Fibroblast of pulmonary artery (primary cell): ENCODE data around the gene TP53TG5.

Experiments used
- DNase-seq: peaks from one replicate; pipeline ENCODE4 v3.0.0-alpha.2; 2010; ENCODE audit warnings: low read depth
- H3K4me3 ChIP-seq: replicated peaks from 2 replicates; pipeline ENCODE4 v1.5.1; 2011; ENCODE audit warnings: low read depth, mild to moderate bottlenecking, control low read depth, low read length, moderate library complexity
- TF ChIP-seq, protein P1 (sequence below): IDR thresholded peaks from 2 replicates; pipeline ENCODE4 v1.5.1; 2011; ENCODE audit warnings: mild to moderate bottlenecking, control low read depth, low read length, inconsistent platforms; ENCODE audit errors: missing control alignments

TP53TG5 gene

DNA sequence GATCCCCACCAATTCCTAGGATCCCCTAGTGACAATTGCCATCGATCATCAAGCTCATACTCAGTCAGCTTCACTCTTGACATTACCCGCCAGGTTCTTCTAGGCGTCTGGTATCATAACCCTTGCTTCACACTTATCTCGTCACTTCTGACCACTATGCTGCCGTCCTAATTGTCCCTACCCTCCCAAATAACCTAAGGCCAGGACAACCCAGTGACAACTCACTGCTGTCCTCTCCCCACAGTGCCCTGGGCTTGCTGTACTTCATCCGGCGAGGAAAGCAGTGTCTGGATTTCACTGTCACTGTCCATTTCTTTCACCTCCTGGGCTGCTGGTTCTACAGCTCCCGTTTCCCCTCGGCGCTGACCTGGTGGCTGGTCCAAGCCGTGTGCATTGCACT lies 11.5 kb downstream of the TP53TG5 start:
- no peak for DNase-seq
- H3K4me3 ChIP-seq, result no peak overlapping the region
- TF ChIP-seq, protein P1, sequence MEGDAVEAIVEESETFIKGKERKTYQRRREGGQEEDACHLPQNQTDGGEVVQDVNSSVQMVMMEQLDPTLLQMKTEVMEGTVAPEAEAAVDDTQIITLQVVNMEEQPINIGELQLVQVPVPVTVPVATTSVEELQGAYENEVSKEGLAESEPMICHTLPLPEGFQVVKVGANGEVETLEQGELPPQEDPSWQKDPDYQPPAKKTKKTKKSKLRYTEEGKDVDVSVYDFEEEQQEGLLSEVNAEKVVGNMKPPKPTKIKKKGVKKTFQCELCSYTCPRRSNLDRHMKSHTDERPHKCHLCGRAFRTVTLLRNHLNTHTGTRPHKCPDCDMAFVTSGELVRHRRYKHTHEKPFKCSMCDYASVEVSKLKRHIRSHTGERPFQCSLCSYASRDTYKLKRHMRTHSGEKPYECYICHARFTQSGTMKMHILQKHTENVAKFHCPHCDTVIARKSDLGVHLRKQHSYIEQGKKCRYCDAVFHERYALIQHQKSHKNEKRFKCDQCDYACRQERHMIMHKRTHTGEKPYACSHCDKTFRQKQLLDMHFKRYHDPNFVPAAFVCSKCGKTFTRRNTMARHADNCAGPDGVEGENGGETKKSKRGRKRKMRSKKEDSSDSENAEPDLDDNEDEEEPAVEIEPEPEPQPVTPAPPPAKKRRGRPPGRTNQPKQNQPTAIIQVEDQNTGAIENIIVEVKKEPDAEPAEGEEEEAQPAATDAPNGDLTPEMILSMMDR, result no peak

- H3K4me3 ChIP-seq, result no peak overlapping the region
- no peak for DNase-seq
- TF ChIP-seq, protein P1, result no peak
These were observed 11.9 kb downstream of the TP53TG5 start for GRCh38 chr20:45366192-45366591.

- no peak overlapping the region for H3K4me3 ChIP-seq
- TF ChIP-seq, protein P1, result no peak
- no peak for DNase-seq
These were observed 12.6 kb downstream of the TP53TG5 start for GRCh38 chr20:45365444-45365970.

DNA sequence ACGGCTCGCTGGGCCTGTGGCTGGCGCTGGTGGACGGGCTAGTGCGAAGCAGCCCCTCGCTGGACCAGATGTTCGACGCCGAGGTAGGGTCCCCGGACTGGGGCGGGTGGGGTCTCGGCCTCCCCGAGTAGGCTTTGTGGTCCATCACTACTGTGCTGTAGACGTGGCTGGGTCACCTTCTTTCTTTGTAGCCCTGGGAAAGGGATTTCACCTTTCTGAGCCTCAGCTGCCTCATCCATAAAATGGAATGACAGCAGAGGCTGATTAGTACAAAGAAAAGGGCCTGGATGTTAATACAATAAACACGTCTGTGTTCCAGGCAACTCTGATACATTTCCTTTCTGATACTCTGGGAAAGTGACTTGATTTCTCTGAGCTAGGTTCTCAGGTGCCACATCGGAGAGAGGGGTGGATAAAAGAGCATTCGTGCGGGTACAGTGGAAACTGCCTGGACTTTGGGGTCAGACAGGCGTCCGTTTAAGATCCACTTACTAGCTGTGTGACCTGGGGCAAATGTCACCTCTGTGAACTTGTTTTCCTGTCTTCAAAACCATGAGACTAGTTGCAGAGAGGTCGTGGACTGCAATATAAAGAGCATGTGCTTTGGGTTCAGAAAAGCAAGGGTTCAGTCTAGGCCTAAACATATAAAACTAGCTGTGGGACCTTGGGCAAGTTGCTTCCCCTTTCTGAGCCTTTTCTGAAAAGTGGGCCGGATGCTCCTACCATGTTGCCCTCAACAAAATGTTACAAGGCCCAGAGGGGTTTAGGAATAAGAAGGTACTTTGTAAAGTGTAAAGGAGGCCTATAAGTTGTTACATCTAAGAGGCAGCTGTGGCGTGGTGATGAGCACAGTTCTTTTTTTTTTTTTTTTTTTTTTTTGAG lies 14.3 kb downstream of the TP53TG5 start:
- TF ChIP-seq, protein P1, result no peak
- DNase-seq, result no peak
- H3K4me3 ChIP-seq, result peak overlapping the region; percentile 83

DNA sequence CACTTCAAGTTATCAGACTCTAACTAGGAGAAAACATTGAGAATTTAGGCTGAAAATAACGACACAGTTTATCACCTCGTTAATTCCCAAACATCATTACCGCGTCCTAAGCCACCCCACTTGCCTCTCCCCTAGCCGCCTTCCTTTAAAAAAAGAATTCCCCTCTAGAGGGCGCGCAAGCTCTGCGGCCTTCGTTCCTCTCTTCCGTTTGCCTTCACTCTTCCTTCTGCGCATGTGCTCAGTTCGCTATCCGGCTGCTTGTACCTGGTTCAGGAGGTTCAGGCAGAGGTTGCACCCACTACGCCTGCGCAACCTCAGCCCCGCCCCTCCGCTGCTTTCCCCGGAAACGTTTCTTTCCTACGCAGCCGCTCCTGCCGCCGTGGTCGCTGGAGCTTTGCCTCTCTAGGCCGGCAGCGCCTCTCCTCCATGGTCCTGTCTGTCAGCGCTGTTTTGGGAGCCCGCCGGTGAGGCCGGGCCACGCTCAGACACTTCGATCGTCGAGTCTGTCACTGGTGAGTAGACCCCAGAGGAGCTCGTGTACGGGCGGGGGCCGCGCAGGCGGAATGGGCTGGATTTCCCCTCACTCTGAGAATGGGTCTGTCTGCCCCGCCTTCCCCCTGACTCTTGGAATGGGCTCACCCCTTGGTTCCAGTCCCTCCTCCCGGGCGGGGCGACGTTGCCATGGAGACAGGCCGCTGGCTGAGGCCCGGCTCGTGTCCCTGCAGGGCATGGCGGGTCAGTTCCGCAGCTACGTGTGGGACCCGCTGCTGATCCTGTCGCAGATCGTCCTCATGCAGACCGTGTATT lies 15.1 kb downstream of the TP53TG5 start, which contains the start of gene SYS1:
SYS1 (plus strand) TSS at position 353 of the 807 bp plus-strand sequence; CDS start at position 729, 376 bp downstream.
- TF ChIP-seq, protein P1, result peak; percentile 90
- H3K4me3 ChIP-seq, result peak within 1 kb of the TSS; percentile 83
- DNase-seq, result peak; percentile 99

- TF ChIP-seq, protein P1, result no peak
- no peak overlapping the region for H3K4me3 ChIP-seq
- no peak for DNase-seq
These were observed 16.3 kb downstream of the TP53TG5 start for GRCh38 chr20:45361793-45362192.
